ENCODE results near the gene MEGF6.

GRCh38 chr1:3586986-3587759 is 24.1 kb downstream of the MEGF6 start:
- TF ChIP-seq, protein P1, sequence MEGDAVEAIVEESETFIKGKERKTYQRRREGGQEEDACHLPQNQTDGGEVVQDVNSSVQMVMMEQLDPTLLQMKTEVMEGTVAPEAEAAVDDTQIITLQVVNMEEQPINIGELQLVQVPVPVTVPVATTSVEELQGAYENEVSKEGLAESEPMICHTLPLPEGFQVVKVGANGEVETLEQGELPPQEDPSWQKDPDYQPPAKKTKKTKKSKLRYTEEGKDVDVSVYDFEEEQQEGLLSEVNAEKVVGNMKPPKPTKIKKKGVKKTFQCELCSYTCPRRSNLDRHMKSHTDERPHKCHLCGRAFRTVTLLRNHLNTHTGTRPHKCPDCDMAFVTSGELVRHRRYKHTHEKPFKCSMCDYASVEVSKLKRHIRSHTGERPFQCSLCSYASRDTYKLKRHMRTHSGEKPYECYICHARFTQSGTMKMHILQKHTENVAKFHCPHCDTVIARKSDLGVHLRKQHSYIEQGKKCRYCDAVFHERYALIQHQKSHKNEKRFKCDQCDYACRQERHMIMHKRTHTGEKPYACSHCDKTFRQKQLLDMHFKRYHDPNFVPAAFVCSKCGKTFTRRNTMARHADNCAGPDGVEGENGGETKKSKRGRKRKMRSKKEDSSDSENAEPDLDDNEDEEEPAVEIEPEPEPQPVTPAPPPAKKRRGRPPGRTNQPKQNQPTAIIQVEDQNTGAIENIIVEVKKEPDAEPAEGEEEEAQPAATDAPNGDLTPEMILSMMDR (IDR thresholded peaks at IDR 0.05), result no peak
- no peak for TF ChIP-seq POLR2A (IDR thresholded peaks at IDR 0.05)

All from uterus (tissue), 2 donors.